Lung microvascular endothelial cell (primary cell): ENCODE measurements around the gene RAB11FIP4. TPM values are rescaled to one million over a fixed set of nuclear protein-coding genes. Genes with fewer than 3 reads are reported as not detected.

Experiments used
- DNase-seq, 2 donors: peaks; one replicate each; pipeline versions ENCODE4 v3.0.0 to v3.0.0-alpha.2; 2010; ENCODE audit warnings: low read depth in 2 of 2
- total RNA-seq: library from RNA; depleted of rRNA; stranded (reverse); fragments of >200 nt; gene quantifications from 2 replicates; pipeline ENCODE4 v1.2.1, GENCODE V29; 2014

Gene RAB11FIP4
- total RNA-seq, 1 donor from 2014 or later: 0.20 TPM

- DNase-seq: no peak
Observed at GRCh38 chr17:31484821-31485220, 93.3 kb downstream of the RAB11FIP4 start.

- no peak for DNase-seq
Observed at GRCh38 chr17:31486351-31487062, 95.0 kb downstream of the RAB11FIP4 start.

- no peak for DNase-seq
Observed at GRCh38 chr17:31487063-31487647, 95.7 kb downstream of the RAB11FIP4 start.

- DNase-seq: peak in 1 of 2 donors; percentile 24
Observed at GRCh38 chr17:31487648-31488263, 96.3 kb downstream of the RAB11FIP4 start.

- DNase-seq: no peak
Observed at GRCh38 chr17:31488264-31488981, 96.9 kb downstream of the RAB11FIP4 start.

- DNase-seq: no peak
Observed at GRCh38 chr17:31488982-31489294, 97.5 kb downstream of the RAB11FIP4 start.

GRCh38 chr17:31489295-31490018, 98.0 kb downstream of the RAB11FIP4 start:
- DNase-seq: no peak

- no peak for DNase-seq
Observed at GRCh38 chr17:31490019-31490650, 98.7 kb downstream of the RAB11FIP4 start.

- no peak for DNase-seq
Observed at GRCh38 chr17:31490671-31491375, 99.3 kb downstream of the RAB11FIP4 start.

- no peak for DNase-seq
Observed at GRCh38 chr17:31491376-31492131, 100.1 kb downstream of the RAB11FIP4 start.

- no peak for DNase-seq
Observed at GRCh38 chr17:31492206-31492605, 100.7 kb downstream of the RAB11FIP4 start.

- DNase-seq: no peak
Observed at GRCh38 chr17:31492880-31493655, 101.6 kb downstream of the RAB11FIP4 start.

GRCh38 chr17:31493656-31494155, 102.2 kb downstream of the RAB11FIP4 start:
- DNase-seq: no peak

- DNase-seq: peak in 1 of 2 donors; percentile 51
Observed at GRCh38 chr17:31494259-31495021, 103.0 kb downstream of the RAB11FIP4 start.

- DNase-seq: no peak
Observed at GRCh38 chr17:31495022-31495885, 103.8 kb downstream of the RAB11FIP4 start.

- no peak for DNase-seq
Observed at GRCh38 chr17:31496097-31496496, 104.6 kb downstream of the RAB11FIP4 start.

- DNase-seq: no peak
Observed at GRCh38 chr17:31496601-31497000, 105.1 kb downstream of the RAB11FIP4 start.
